GM10248 (cell line): ENCODE measurements around the gene MICAL3.

Experiments
- CTCF ChIA-PET: fragments of 300-600 bp; sonication (Branson Sonifier 250); formaldehyde crosslinking; extraction: SDS; loops from one replicate; lab custom pipeline; 2021; ENCODE audit warnings: antibody characterized with exemption; lab: Yijun Ruan, JAX
- POLR2A ChIA-PET: fragments of 350-650 bp; sonication (Branson Sonifier 250); formaldehyde crosslinking; extraction: SDS; loops from one replicate; lab custom pipeline; 2020; ENCODE audit warnings: antibody characterized with exemption; lab: Yijun Ruan, JAX
- DNase-seq: peaks from one replicate; pipeline ENCODE4 v3.0.0; 2012; ENCODE audit errors: extremely low spot score
- CTCF ChIP-seq: IDR thresholded peaks from 2 replicates; pipeline ENCODE4 v1.5.1; 2012; ENCODE audit warnings: mild to moderate bottlenecking, low read depth; ENCODE audit errors: extremely low read depth, missing control alignments, control extremely low read depth

MICAL3 gene

GRCh38 chr22:17835256-17835655 lies 189.1 kb downstream of the MICAL3 start:
- TF ChIP-seq CTCF = no peak
- ChIA-PET CTCF (interaction anchor here (0.7 to 9.4 kb wide), 2 partner anchors 9 to 240 kb away, joined by 3 to 249 read pairs; partner anchors contain the start of gene PEX26), POLR2A (interaction anchor here (0.6 kb wide), 1 partner anchor 49 kb away, joined by 5 read pairs; no protein-coding TSS in a partner anchor)
- DNase-seq = no peak

GRCh38 chr22:17833489-17833888 lies 190.9 kb downstream of the MICAL3 start:
- no peak for DNase-seq
- ChIA-PET CTCF (interaction anchor here (1.4 to 9.4 kb wide), 2 partner anchors 25 to 242 kb away, joined by 5 to 249 read pairs; partner anchors contain the start of gene PEX26), POLR2A (no interaction called here)
- no peak for TF ChIP-seq CTCF

- TF ChIP-seq CTCF = no peak
- CTCF ChIA-PET = interaction anchor here (1.5 to 9.4 kb wide), 2 partner anchors 36 to 242 kb away, joined by 3 to 249 read pairs; partner anchors contain the start of gene PEX26
- POLR2A ChIA-PET = interaction anchor here (0.5 kb wide), 1 partner anchor 268 kb away, joined by 3 read pairs; no protein-coding TSS in a partner anchor
- DNase-seq = no peak
Measured at GRCh38 chr22:17832665-17833064, 191.7 kb downstream of the MICAL3 start.

- TF ChIP-seq CTCF = no peak
- ChIA-PET POLR2A (no interaction called here), CTCF (interaction anchor here (1.0 to 9.4 kb wide), 8 partner anchors 13 to 256 kb away, joined by 3 to 249 read pairs (median 4); partner anchors contain the start of gene PEX26)
- DNase-seq = no peak
Measured at GRCh38 chr22:17831501-17832251, 192.7 kb downstream of the MICAL3 start.

- peak; percentile 98 for TF ChIP-seq CTCF
- ChIA-PET CTCF (interaction anchor here (0.7 to 9.4 kb wide), 49 partner anchors 9 to 326 kb away, joined by 3 to 249 read pairs (median 4); partner anchors contain the start of genes MICAL3, PEX26 and USP18), POLR2A (no interaction called here)
- peak; percentile 89 for DNase-seq
Measured at GRCh38 chr22:17830043-17830961, 194.1 kb downstream of the MICAL3 start.

GRCh38 chr22:17829695-17830042 lies 194.7 kb downstream of the MICAL3 start:
- ChIA-PET CTCF (interaction anchor here (0.6 to 9.4 kb wide), 34 partner anchors 8 to 312 kb away, joined by 3 to 249 read pairs (median 4); partner anchors contain the start of genes MICAL3 and PEX26), POLR2A (no interaction called here)
- DNase-seq = no peak
- TF ChIP-seq CTCF = no peak
